Activated naive CD8-positive, alpha-beta T cell treated with anti-CD3 and anti-CD28 coated beads, Interleukin-2, amount 50 U/mL, for 24 hours (primary cell): ENCODE measurements around the gene F12.
A peak's percentile ranks its signal among the peaks of the same experiment; 100 is the strongest.

ENCODE experiments used
- ATAC-seq: fragments of 150-1000 bp; cut with Tn5 transposase; one replicate; pipeline ENCODE4 v1.10.0; 2021
- DNase-seq: peaks from one replicate; pipeline ENCODE4 v3.0.0; 2021
- H3K27ac Mint-ChIP-seq: one replicate; pipeline ENCODE4 v1.8.0; 2021; ENCODE audit warnings: mild to moderate bottlenecking, mixed read lengths
- H3K27me3 Mint-ChIP-seq: one replicate; pipeline ENCODE4 v1.8.0; 2021; ENCODE audit warnings: mixed read lengths
- H3K36me3 Mint-ChIP-seq: one replicate; pipeline ENCODE4 v1.8.0; 2021; ENCODE audit warnings: low read depth, mixed read lengths
- H3K4me1 Mint-ChIP-seq: one replicate; pipeline ENCODE4 v1.8.0; 2021; ENCODE audit warnings: mixed read lengths
- H3K4me3 Mint-ChIP-seq: one replicate; pipeline ENCODE4 v1.8.0; 2021; ENCODE audit warnings: mild to moderate bottlenecking, moderate library complexity, mixed read lengths
- H3K9me3 Mint-ChIP-seq: one replicate; pipeline ENCODE4 v1.8.0; 2021; ENCODE audit warnings: mixed read lengths

F12 gene

GRCh38 chr5:177440990-177441780, 31.8 kb upstream of the F12 start:
- no peaks in the 10 kb centered on the region for H3K27me3 Mint-ChIP-seq
- no peak overlapping the region for H3K27ac Mint-ChIP-seq
- peaks cover 35% of the 10 kb centered on the region for H3K36me3 Mint-ChIP-seq
- no peaks in the 10 kb centered on the region for H3K9me3 Mint-ChIP-seq
- no peak for ATAC-seq
- no peak overlapping the region for H3K4me3 Mint-ChIP-seq
- peaks cover 72% of the 10 kb centered on the region for H3K4me1 Mint-ChIP-seq
- DNase-seq = no peak

DNA sequence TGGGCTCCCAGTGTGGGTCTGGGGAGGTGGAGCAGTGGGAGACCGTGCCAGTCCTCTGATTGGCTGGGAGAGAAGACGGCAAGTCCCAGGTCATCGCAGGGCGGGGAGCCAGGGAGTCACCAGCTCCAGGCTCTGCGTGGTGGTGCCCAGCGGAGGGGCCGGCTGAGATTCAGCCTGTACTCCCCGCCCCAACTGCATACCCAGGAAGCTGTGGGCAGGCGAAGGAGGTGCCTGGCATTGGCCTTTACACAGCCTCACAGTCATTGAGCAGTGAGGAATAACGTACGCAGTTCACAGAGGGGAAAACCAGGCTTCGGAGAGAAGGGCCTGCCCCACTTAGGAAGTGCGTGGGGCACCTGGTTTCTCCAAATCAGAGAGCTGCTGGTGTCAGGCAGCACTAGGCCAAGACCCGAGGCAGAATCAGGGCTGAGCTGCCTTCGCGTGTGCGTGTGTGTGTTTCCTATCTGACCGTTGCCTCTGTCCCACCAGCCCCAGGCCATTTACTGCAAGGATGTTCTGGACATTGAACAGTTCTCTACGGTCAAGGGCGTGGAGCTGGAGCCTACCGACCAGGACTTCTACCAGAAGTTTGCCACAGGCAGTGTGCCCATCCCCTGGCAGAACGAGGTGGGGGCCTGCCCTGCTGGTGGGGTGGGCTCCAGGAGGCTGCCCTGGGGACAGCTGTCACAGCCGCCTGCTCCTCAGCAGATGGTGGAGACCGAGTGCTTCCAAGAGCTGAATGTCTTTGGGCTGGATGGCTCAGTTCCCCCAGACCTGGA, 31.0 kb upstream of the F12 start:
- Mint-ChIP-seq H3K36me3 (peaks cover 40% of the 10 kb centered on the region), H3K27me3 (no peaks in the 10 kb centered on the region), H3K27ac (peak overlapping the region; percentile 48), H3K4me1 (peaks cover 69% of the 10 kb centered on the region), H3K4me3 (no peak overlapping the region), H3K9me3 (no peaks in the 10 kb centered on the region)
- DNase-seq = peak; percentile 47
- peak; percentile 75 for ATAC-seq

- no peak for ATAC-seq
- Mint-ChIP-seq H3K4me3 (no peak overlapping the region), H3K27ac (peak overlapping the region; percentile 48), H3K4me1 (peaks cover 68% of the 10 kb centered on the region), H3K9me3 (no peaks in the 10 kb centered on the region), H3K27me3 (no peaks in the 10 kb centered on the region), H3K36me3 (peaks cover 41% of the 10 kb centered on the region)
- DNase-seq = no peak
Measured at GRCh38 chr5:177439518-177440053, 30.2 kb upstream of the F12 start.

DNA sequence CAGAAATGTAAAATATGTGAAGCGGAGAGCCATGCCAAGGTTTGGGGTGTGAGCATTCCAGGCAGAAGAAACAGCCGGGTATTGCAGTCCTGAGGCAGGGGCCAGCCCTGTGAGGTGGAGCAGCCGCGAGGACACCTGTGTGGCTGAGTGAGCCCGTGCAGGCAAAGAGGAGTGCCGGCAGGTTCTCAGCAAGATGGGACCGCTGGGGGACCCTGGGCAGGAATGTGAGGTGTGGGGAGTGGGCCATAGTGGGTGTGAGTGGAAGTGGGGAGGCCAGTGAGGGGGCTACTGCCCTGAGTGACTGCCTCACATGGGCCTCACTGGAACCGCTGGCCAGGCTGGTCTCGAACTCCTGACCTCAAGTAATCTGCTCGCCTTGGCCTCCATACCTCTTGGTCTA, 29.1 kb upstream of the F12 start:
- H3K9me3 Mint-ChIP-seq = no peaks in the 10 kb centered on the region
- peaks cover 66% of the 10 kb centered on the region for H3K4me1 Mint-ChIP-seq
- no peak for ATAC-seq
- peak overlapping the region; percentile 32 for H3K27ac Mint-ChIP-seq
- peaks cover 46% of the 10 kb centered on the region for H3K36me3 Mint-ChIP-seq
- DNase-seq = no peak
- H3K4me3 Mint-ChIP-seq = no peak overlapping the region
- H3K27me3 Mint-ChIP-seq = no peaks in the 10 kb centered on the region

- no peak overlapping the region for H3K4me3 Mint-ChIP-seq
- peaks cover 71% of the 10 kb centered on the region for H3K4me1 Mint-ChIP-seq
- no peaks in the 10 kb centered on the region for H3K27me3 Mint-ChIP-seq
- no peak for DNase-seq
- H3K27ac Mint-ChIP-seq = peak overlapping the region; percentile 42
- no peak for ATAC-seq
- peaks cover 48% of the 10 kb centered on the region for H3K36me3 Mint-ChIP-seq
- no peaks in the 10 kb centered on the region for H3K9me3 Mint-ChIP-seq
Measured at GRCh38 chr5:177437623-177438022, 28.3 kb upstream of the F12 start.

GRCh38 chr5:177435847-177436536, 26.6 kb upstream of the F12 start:
- Mint-ChIP-seq H3K36me3 (peaks cover 52% of the 10 kb centered on the region), H3K27ac (no peak overlapping the region), H3K4me3 (no peak overlapping the region)

GRCh38 chr5:177434942-177435738, 25.8 kb upstream of the F12 start:
- Mint-ChIP-seq H3K9me3 (no peaks in the 10 kb centered on the region), H3K4me3 (no peak overlapping the region), H3K36me3 (peaks cover 57% of the 10 kb centered on the region), H3K27me3 (no peaks in the 10 kb centered on the region), H3K4me1 (peaks cover 85% of the 10 kb centered on the region), H3K27ac (peak overlapping the region; percentile 87)
- ATAC-seq = no peak
- no peak for DNase-seq

More at GRCh38 chr5:177435847-177436536, 26.6 kb upstream of the F12 start:
- ATAC-seq = no peak
- Mint-ChIP-seq H3K9me3 (no peaks in the 10 kb centered on the region), H3K27me3 (no peaks in the 10 kb centered on the region), H3K4me1 (peaks cover 82% of the 10 kb centered on the region)
- no peak for DNase-seq

DNA sequence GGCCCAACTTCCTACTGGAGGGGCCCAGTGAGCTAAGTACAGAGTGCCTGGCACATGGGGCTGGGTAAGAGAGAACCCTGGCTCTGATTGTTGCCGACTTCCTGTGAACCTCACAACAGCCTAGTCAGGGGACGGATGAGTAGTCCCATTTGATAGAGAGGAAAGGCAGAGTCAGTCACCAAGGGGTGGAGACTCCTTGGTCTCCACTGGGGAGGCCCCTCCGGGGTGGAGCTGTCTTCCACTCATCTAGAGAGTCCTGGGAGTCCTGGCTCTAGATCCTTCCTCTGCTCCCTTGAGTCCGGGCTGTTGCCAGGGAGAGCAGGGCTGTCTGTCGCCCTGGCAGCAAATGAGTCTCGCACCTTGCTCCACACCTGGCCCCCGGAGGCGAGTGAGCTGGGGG, 25.1 kb upstream of the F12 start:
- H3K9me3 Mint-ChIP-seq = no peaks in the 10 kb centered on the region
- H3K4me1 Mint-ChIP-seq = peaks cover 85% of the 10 kb centered on the region
- ATAC-seq (peak; percentile 67), DNase-seq (peak; percentile 63)
- peak overlapping the region; percentile 58 for H3K4me3 Mint-ChIP-seq
- no peaks in the 10 kb centered on the region for H3K27me3 Mint-ChIP-seq
- H3K36me3 Mint-ChIP-seq = peaks cover 56% of the 10 kb centered on the region
- H3K27ac Mint-ChIP-seq = peak overlapping the region; percentile 87

DNA sequence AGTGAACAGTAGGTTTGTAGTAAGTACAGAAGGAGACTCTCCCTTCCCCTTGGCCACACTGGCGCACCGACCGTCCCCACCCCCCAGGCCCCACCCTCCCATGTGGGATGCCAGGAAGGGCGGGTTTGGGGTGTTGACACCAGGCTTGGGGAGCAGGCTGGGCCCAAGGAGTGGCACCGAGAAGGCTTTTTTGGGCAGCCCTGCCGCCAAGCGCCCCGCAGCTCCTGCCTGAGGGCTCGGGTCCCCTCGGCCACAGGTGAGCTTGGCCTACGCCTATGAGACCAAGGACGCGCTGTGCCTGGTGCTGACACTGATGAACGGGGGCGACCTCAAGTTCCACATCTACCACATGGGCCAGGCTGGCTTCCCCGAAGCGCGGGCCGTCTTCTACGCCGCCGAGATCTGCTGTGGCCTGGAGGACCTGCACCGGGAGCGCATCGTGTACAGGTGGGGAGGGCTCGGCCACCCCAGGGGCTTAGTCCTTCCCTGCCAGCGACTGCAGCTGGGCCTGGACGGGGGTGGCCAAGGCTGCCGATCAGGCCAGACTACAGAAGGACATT, 24.4 kb upstream of the F12 start:
- peaks cover 56% of the 10 kb centered on the region for H3K36me3 Mint-ChIP-seq
- peak overlapping the region; percentile 87 for H3K27ac Mint-ChIP-seq
- H3K9me3 Mint-ChIP-seq = no peaks in the 10 kb centered on the region
- no peak for ATAC-seq
- H3K4me1 Mint-ChIP-seq = peaks cover 86% of the 10 kb centered on the region
- no peaks in the 10 kb centered on the region for H3K27me3 Mint-ChIP-seq
- peak overlapping the region; percentile 58 for H3K4me3 Mint-ChIP-seq
- no peak for DNase-seq

DNA sequence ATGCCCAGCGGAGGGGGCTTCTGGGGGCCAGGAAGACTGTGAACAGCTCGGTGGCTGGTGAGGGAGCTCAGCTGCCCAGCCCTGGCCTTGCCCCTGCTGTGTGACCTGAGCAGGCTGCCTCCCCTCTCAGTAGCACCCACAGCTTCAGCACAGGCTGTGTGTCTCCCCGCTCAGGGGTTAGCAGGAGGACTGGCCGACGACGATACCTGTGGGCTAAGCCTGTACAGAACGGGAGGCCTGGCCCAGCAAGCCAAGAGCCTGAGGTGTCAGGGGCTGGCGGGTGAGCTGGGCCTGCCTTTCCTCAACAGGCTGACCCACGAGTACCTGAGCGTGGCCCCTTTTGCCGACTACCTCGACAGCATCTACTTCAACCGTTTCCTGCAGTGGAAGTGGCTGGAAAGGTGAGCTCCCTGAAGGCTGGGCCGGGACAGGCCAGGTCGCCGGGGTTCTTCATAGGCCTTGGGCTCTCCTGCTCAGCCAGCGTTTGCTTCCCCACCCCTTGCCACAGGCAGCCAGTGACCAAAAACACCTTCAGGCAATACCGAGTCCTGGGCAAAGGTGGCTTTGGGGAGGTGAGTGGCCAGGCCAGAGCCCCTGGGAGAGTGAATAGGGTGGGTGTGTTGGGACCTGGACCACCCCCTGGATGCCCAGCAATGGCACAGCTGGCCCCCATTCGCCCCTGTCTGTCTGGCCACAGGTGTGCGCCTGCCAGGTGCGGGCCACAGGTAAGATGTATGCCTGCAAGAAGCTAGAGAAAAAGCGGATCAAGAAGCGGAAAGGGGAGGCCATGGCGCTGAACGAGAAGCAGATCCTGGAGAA, 23.7 kb upstream of the F12 start:
- ATAC-seq (no peak), DNase-seq (no peak)
- Mint-ChIP-seq H3K27ac (peak overlapping the region; percentile 60), H3K9me3 (no peaks in the 10 kb centered on the region), H3K27me3 (no peaks in the 10 kb centered on the region), H3K36me3 (peaks cover 51% of the 10 kb centered on the region), H3K4me1 (peaks cover 88% of the 10 kb centered on the region), H3K4me3 (peak overlapping the region; percentile 91)

DNA sequence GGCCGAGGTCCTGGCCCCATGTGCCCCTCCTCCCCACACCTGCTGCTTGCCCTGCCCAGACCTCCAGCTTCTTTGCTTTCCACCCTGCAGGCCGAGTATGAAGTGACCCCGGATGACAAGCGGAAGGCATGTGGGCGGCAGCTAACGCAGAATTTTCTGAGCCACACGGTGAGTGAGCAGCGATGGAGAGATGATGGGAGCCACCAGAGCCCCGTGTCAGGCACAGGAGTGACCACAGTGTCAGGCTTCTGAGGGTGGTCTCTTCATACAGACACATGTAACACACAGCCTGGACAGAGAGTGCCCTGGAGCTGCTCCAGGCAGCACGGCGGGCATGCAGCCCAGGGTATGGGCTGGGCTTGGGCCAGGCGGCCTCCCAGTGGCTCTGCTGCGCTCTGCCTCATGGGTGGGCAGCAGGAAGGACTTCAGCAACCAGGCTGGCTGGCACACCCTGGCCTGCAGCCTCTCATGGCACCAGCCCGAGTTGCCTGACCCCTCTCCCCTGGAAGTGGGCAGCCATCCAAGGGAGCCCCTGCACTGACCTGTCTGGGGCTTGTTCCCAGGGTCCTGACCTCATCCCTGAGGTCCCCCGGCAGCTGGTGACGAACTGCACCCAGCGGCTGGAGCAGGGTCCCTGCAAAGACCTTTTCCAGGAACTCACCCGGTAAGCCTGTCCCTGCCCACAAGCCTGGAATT, 22.9 kb upstream of the F12 start:
- peak overlapping the region; percentile 87 for H3K27ac Mint-ChIP-seq
- peaks cover 88% of the 10 kb centered on the region for H3K4me1 Mint-ChIP-seq
- no peaks in the 10 kb centered on the region for H3K9me3 Mint-ChIP-seq
- DNase-seq (peak; percentile 71), ATAC-seq (peak; percentile 3)
- H3K27me3 Mint-ChIP-seq = no peaks in the 10 kb centered on the region
- peaks cover 51% of the 10 kb centered on the region for H3K36me3 Mint-ChIP-seq
- H3K4me3 Mint-ChIP-seq = peak overlapping the region; percentile 91

- Mint-ChIP-seq H3K27ac (peak overlapping the region; percentile 87), H3K27me3 (no peaks in the 10 kb centered on the region), H3K4me3 (peak overlapping the region; percentile 91), H3K4me1 (peaks cover 83% of the 10 kb centered on the region), H3K9me3 (no peaks in the 10 kb centered on the region), H3K36me3 (peaks cover 47% of the 10 kb centered on the region)
- ATAC-seq (peak; percentile 56), DNase-seq (peak; percentile 80)
Measured at GRCh38 chr5:177431317-177432142, 22.2 kb upstream of the F12 start.
